Lung (tissue), 12 donors: ENCODE measurements around the gene ZNF649. TPM values are rescaled to one million over a fixed set of nuclear protein-coding genes. Genes with fewer than 3 reads are reported as not detected.

ENCODE experiments used
- ATAC-seq: fragments of 200-7000 bp; cut with Tn5 transposase; one replicate; pipeline ENCODE4 v1.9.1; 2020; ENCODE audit warnings: moderate number of reproducible peaks; ENCODE audit not compliant: insufficient read depth, low FRiP score
- DNase-seq, 3 donors: peaks; one replicate each; pipeline ENCODE4 v3.0.0-alpha.2; 2013 to 2017
- H3K27ac ChIP-seq, 2 donors: one replicate each; pipeline ENCODE4 v1.5.1; 2013; ENCODE audit warnings: mild to moderate bottlenecking in 2 of 2, moderate library complexity in 2 of 2, control low read depth in 1 of 2, inconsistent platforms in 1 of 2, low read depth in 1 of 2, low read length in 1 of 2
- H3K27me3 ChIP-seq, 3 donors: one replicate each; pipeline ENCODE4 v1.5.1; 2013; ENCODE audit warnings: low read length in 2 of 3; ENCODE audit not compliant: control insufficient read depth in 3 of 3, insufficient read depth in 3 of 3
- H3K36me3 ChIP-seq, 4 donors: one replicate each; pipeline ENCODE4 v1.5.1; 2013; ENCODE audit warnings: low read length in 4 of 4, mild to moderate bottlenecking in 1 of 4, moderate library complexity in 1 of 4; ENCODE audit not compliant: control insufficient read depth in 4 of 4, insufficient read depth in 4 of 4
- H3K4me1 ChIP-seq, 5 donors: one replicate each; pipeline ENCODE4 v1.5.1; 2013; ENCODE audit warnings: low read length in 5 of 5, mild to moderate bottlenecking in 2 of 5, moderate library complexity in 1 of 5; ENCODE audit not compliant: control insufficient read depth in 5 of 5, insufficient read depth in 5 of 5
- H3K4me3 ChIP-seq: one replicate; pipeline ENCODE4 v1.5.1; 2013; ENCODE audit warnings: mild to moderate bottlenecking, control low read depth, moderate library complexity
- H3K9ac ChIP-seq, 2 donors: one replicate each; pipeline ENCODE4 v1.5.1; 2013; ENCODE audit warnings: low read length in 2 of 2, control low read depth in 1 of 2; ENCODE audit not compliant: insufficient read depth in 1 of 2
- H3K9me3 ChIP-seq, 4 donors: one replicate each; pipeline ENCODE4 v1.5.1; 2013; ENCODE audit warnings: low read length in 3 of 4, mild to moderate bottlenecking in 1 of 4, moderate library complexity in 1 of 4; ENCODE audit not compliant: control insufficient read depth in 4 of 4, insufficient read depth in 3 of 4
- CTCF ChIP-seq: IDR thresholded peaks from 2 replicates; pipeline ENCODE4 v1.5.1; 2012; ENCODE audit warnings: mild to moderate bottlenecking; ENCODE audit errors: control extremely low read depth, extremely low read depth
- WGBS, 2 donors: extraction: QIAGEN DNeasy Blood & Tissue Kit; methylation state at CpG; one replicate each; pipeline ENCODE4 v1.1.7; 2013; 5-methylcytosine and 5-hydroxymethylcytosine counted together
- polyA plus RNA-seq, 2 donors: library from polyadenylated mRNA; stranded (reverse); fragments of 200-250 nt; gene quantifications; one replicate each; pipeline ENCODE4 v1.2.1, GENCODE V29; 2013
- total RNA-seq, 2 donors: library from RNA; depleted of rRNA in 1 of 2; stranded (reverse); fragments of >200 nt in 1 of 2; gene quantifications; one replicate each; pipeline ENCODE4 v1.2.1, GENCODE V29; 2014 to 2021
- donor health status: control.
- donor health status: control.
- donor health status: Bipolar disorder and iron deficiency.
- donor health status: healthy.
- donor health status: DM: yes; HTN: yes; CAD: no.

Gene ZNF649
- total and polyA plus RNA-seq, 4 donors: 4.6 to 22.1 (median 7.0) TPM

GRCh38 chr19:51901860-51902259 is 3.0 kb downstream of the ZNF649 start:
- Histone ChIP-seq H3K36me3 (peaks cover 22 to 52% (median 31%) of the 10 kb centered on the region in 4 donors), H3K9ac (no peak overlapping the region), H3K9me3 (peaks cover 0 to 36% (median 22%) of the 10 kb centered on the region in 4 donors), H3K4me1 (peaks cover 0 to 9% (median 6%) of the 10 kb centered on the region in 5 donors), H3K27ac (no peak overlapping the region), H3K27me3 (peaks cover 0 to 2% (median 0%) of the 10 kb centered on the region in 3 donors), H3K4me3 (no peak overlapping the region)
- TF ChIP-seq CTCF: no peak
- no peak for ATAC-seq
- DNase-seq: no peak
- WGBS, 2 donors: 93 to 98% methylated on average over 4 of the region's 4 CpGs

- H3K27ac ChIP-seq: no peak overlapping the region
- H3K4me1 ChIP-seq: peaks cover 0 to 7% (median 2%) of the 10 kb centered on the region in 5 donors
- H3K27me3 ChIP-seq: no peaks in the 10 kb centered on the region
- ATAC-seq: no peak
- TF ChIP-seq CTCF: no peak
- no peak overlapping the region for H3K4me3 ChIP-seq
- peaks cover 41 to 67% (median 63%) of the 10 kb centered on the region in 4 donors for H3K36me3 ChIP-seq
- no peak for DNase-seq
- peaks cover 25 to 51% (median 43%) of the 10 kb centered on the region in 4 donors for H3K9me3 ChIP-seq
- no peak overlapping the region for H3K9ac ChIP-seq
- 98% methylated on average over 10 of the region's 10 CpGs for WGBS, 2 donors
Measured at GRCh38 chr19:51891193-51891747, 13.5 kb downstream of the ZNF649 start.

- H3K9me3 ChIP-seq: peaks cover 25 to 49% (median 38%) of the 10 kb centered on the region in 4 donors
- H3K27me3 ChIP-seq: no peaks in the 10 kb centered on the region
- H3K27ac ChIP-seq: no peak overlapping the region
- peaks cover 32 to 56% (median 53%) of the 10 kb centered on the region in 4 donors for H3K36me3 ChIP-seq
- peaks cover 0 to 7% (median 2%) of the 10 kb centered on the region in 5 donors for H3K4me1 ChIP-seq
- H3K9ac ChIP-seq: no peak overlapping the region
- ATAC-seq (no peak), DNase-seq (no peak)
- H3K4me3 ChIP-seq: no peak overlapping the region
- TF ChIP-seq CTCF: no peak
Measured at GRCh38 chr19:51889934-51890333, 14.9 kb downstream of the ZNF649 start.
